Mononuclear cell (primary cell): ENCODE measurements around the gene FBLN7. TPM values are rescaled to one million over a fixed set of nuclear protein-coding genes. Genes with fewer than 3 reads are reported as not detected.
"Not testable (repeated sequence)": the region's sequence is repeated elsewhere in the genome, so short reads cannot be mapped to it uniquely, and the experiment has no call there.

Experiments
- H3K27me3 ChIP-seq: 2 replicates; pipeline ENCODE4 v1.6.0; 2011; ENCODE audit warnings: low read length, control low read depth; ENCODE audit not compliant: insufficient read depth
- H3K4me1 ChIP-seq: 2 replicates; pipeline ENCODE4 v1.5.1; 2011; ENCODE audit warnings: mild to moderate bottlenecking, low read length, control low read depth; ENCODE audit not compliant: insufficient read depth
- H3K4me3 ChIP-seq: 2 replicates; pipeline ENCODE4 v1.5.1; 2011; ENCODE audit warnings: mild to moderate bottlenecking, low read length, moderate library complexity
- H3K9me3 ChIP-seq: 2 replicates; pipeline ENCODE4 v1.5.1; 2011; ENCODE audit warnings: low read depth, mild to moderate bottlenecking, control low read depth, low read length
- total RNA-seq: library from RNA; depleted of rRNA; stranded (reverse); fragments of >200 nt; gene quantifications from one replicate; pipeline ENCODE4 v1.2.3, GENCODE V29; 2012

FBLN7 gene
- total RNA-seq, 1 donor, result 7.8 TPM

DNA sequence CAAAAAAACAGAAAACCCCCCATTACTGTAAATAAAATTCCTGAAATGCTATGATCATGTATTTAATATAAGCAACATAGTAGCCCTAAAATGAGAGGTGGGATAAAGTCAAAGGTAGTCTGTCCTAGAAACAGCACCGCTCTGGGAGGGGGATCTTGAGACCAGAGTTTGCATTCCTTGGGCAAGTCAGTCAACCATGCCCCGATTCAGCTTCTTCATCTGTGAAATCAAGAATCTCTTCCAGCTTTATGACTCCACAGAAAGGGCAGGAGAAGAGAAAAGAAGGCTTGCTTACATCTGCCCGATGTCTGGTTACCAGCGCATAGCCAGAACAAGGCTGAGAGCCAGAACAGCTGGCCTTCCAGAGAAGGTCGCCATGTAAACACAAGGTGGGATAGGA is 2.1 kb upstream of the FBLN7 start:
- peaks cover 22% of the 10 kb centered on the region for H3K27me3 ChIP-seq
- no peak overlapping the region for H3K4me3 ChIP-seq
- no peaks in the 10 kb centered on the region for H3K9me3 ChIP-seq
- peaks cover 5% of the 10 kb centered on the region for H3K4me1 ChIP-seq

DNA sequence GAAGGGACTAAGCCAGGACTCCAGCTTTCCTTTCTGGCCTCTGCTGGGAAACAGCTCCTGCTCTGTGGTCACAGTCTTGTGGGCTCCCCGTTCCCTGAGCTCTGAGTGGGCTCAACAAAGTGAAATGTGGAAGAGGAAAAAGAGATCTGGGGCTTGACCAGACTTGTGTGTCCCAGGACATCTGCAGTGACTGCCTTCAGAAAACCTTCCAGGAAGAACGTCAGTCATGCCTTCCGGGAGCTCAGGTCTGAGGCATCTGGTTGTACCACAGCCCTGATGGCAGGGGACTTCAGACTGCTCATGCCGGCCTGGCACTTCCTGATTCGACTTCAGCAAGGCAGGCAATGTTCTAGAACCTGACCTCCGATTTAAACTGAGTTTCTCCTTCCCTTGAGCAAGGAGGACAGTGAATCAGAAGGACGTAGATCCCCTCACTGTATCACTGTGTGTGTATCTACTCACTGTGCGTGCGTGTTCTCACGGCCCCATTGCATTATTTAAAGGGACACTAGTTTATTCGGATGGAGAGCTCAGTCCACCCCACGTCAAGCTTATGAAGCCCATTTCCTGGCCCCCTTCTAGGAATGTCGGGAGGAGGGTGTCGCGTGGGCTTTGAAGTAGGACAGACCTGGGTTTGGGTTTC is 548 bp upstream of the FBLN7 start:
- Histone ChIP-seq H3K27me3 (peaks cover 27% of the 10 kb centered on the region), H3K4me1 (peaks cover 5% of the 10 kb centered on the region), H3K4me3 (peak overlapping the region; percentile 28), H3K9me3 (no peaks in the 10 kb centered on the region)

DNA sequence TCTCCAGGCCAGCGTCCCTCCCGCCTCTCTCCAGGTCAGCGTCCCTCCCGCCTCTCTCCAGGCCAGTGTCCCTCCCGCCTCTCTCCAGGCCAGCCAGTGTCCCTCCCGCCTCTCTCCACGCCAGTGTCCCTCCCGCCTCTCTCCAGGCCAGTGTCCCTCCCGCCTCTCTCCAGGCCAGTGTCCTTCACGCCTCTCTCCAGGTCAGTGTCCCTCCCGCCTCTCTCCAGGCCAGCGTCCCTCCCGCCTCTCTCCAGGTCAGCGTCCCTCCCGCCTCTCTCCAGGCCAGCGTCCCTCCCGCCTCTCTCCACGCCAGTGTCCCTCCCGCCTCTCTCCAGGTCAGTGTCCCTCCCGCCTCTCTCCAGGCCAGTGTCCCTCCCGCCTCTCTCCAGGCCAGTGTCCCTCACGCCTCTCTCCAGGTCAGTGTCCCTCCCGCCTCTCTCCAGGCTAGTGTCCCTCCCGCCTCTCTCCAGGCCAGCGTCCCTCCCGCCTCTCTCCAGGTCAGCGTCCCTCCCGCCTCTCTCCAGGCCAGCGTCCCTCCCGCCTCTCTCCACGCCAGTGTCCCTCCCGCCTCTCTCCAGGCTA is 939 bp downstream of the FBLN7 start:
- peaks cover 27% of the 10 kb centered on the region for H3K27me3 ChIP-seq
- H3K4me1 ChIP-seq, H3K4me3 ChIP-seq, H3K9me3 ChIP-seq: not testable (repeated sequence)

DNA sequence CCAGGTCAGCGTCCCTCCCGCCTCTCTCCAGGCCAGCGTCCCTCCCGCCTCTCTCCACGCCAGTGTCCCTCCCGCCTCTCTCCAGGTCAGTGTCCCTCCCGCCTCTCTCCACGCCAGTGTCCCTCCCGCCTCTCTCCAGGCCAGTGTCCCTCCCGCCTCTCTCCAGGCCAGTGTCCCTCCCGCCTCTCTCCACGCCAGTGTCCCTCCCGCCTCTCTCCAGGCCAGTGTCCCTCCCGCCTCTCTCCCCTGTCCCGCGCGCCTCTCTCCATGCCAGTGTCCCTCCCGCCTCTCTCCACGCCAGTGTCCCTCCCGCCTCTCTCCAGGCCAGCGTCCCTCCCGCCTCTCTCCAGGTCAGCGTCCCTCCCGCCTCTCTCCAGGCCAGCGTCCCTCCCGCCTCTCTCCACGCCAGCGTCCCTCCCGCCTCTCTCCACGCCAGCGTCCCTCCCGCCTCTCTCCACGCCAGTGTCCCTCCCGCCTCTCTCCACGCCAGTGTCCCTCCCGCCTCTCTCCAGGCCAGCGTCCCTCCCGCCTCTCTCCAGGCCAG is 1.5 kb downstream of the FBLN7 start:
- H3K4me1 ChIP-seq, H3K9me3 ChIP-seq, H3K4me3 ChIP-seq: not testable (repeated sequence)
- H3K27me3 ChIP-seq, result peaks cover 27% of the 10 kb centered on the region

DNA sequence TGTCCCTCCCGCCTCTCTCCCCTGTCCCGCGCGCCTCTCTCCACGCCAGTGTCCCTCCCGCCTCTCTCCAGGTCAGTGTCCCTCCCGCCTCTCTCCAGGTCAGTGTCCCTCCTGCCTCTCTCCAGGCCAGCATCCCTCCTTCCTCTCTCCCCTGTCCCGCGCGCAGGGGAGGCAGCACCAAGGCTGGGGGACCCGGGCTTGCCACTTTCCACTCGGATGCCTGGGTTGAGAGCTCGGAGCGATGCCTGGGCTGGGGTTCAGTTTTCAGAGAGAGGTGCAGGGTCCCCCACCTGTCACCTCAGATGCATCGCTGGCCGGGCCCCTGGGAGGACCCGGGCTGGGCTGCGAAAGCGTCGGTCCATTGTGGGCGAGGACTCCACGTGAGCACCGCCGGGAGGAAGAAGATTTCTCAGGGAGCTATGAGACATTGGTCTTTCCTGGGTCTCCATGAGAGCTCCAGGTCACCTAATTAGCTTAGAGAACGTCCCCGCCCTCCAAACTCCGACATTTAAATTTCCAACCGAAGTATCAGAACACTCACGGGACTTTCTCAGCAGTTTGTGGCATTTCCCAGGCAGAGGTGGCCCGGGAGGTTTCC is 2.1 kb downstream of the FBLN7 start:
- Histone ChIP-seq H3K9me3 (no peaks in the 10 kb centered on the region), H3K4me1 (peaks cover 5% of the 10 kb centered on the region), H3K4me3 (no peak overlapping the region), H3K27me3 (peaks cover 27% of the 10 kb centered on the region)

DNA sequence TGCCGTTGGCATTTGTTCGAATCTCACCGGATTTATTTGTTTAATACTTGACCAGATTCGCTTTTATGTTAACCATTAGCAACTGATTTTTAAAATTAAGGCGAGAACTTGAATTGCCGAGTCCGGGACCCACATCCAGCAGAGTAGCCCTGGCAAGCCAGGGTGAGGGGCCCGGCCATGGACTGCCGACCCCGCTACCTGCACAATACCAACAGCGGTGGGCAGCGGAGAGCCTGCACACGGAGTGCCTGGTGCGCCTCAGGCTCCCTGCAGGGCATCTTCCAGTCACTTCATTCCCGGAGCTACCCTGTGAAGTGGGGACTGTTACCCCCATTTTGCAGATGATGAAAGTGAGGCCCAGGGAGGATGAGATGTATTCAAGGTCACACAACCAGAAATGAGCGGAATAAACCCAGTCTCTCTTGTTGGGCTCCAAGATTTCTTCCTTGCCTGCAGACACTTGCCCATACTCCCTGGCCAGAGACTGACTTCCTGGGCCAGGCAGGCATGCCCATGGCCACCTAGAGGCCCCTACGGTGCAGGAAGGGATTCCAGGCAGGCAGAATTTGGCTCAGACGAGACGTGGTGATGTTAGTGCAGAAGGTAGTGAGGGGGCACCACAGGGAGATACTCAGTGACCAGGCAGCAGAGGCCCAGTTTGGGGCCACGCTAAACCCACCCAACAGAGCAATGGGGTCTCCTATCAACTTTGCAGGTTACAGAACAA is 2.9 kb downstream of the FBLN7 start:
- no peak overlapping the region for H3K4me3 ChIP-seq
- peaks cover 27% of the 10 kb centered on the region for H3K27me3 ChIP-seq
- no peaks in the 10 kb centered on the region for H3K9me3 ChIP-seq
- peaks cover 5% of the 10 kb centered on the region for H3K4me1 ChIP-seq

DNA sequence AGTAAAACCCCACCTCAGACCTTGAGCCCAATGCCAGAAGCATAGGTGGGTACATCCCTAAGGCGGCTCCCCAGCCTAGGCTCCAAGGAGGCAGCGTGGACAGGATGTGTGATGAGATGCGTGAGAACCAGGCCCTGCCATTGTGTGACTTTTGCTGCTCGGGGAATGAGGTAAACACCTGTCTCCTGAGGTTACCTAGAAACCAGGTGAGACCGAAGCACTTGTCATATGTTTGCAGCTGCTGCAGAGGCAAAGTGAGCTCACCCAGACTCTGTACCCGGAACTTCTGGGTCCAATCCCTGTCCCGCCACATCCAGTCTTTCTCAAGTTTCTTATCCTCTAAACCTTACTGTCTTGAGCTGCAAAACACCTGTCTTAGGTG is 3.4 kb downstream of the FBLN7 start:
- H3K27me3 ChIP-seq, result peaks cover 27% of the 10 kb centered on the region
- peaks cover 5% of the 10 kb centered on the region for H3K4me1 ChIP-seq
- H3K9me3 ChIP-seq, result no peaks in the 10 kb centered on the region
- no peak overlapping the region for H3K4me3 ChIP-seq

DNA sequence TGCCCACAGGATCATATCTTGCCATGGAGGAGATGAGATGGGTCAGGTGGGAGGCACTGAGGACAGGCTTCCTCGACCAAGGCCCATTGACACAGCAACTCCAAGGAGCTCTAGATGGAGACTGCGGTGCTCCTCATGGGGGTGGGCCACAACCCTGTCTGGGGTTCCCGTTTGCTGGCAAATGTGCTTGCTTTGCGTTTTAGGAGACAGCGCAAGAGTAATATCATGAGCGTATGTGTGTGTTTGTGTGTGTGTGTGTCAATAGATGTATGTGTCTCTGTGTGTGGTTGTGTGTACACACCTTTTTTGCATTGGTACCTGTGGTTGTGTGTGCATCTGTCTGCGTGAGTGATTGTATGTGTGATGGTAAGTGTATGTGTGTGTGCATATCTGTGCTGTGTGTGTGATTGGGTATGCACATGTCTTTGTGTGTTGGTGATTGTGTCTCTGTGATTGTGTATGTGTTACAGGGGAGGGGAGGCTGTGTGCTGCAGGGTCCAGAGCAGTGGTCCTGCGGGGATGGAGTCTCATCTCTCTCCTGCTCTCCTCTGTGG is 4.4 kb downstream of the FBLN7 start:
- peaks cover 5% of the 10 kb centered on the region for H3K4me1 ChIP-seq
- H3K9me3 ChIP-seq, result no peaks in the 10 kb centered on the region
- H3K4me3 ChIP-seq, result no peak overlapping the region
- H3K27me3 ChIP-seq, result peaks cover 20% of the 10 kb centered on the region

DNA sequence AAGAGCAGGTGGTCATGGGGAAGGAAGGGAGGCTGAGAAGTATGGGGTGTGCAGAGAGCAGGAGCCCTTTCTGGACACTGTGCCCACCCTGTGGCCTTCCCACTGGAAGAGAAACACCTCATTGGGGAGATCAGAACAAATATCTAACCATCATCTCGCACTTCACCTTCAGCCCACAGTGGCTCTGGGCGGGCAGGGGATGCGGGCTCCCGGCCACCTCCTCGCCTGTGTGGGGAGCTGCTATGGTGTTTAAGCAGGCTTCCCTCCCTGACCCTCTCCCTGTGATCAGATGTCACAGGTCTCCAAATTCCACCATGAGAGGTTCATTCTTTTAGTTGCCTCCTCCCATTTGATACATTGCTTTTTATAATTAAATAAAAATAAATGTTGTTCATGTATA is 5.0 kb downstream of the FBLN7 start:
- Histone ChIP-seq H3K27me3 (peaks cover 16% of the 10 kb centered on the region), H3K4me3 (no peak overlapping the region), H3K9me3 (no peaks in the 10 kb centered on the region), H3K4me1 (no peaks in the 10 kb centered on the region)

DNA sequence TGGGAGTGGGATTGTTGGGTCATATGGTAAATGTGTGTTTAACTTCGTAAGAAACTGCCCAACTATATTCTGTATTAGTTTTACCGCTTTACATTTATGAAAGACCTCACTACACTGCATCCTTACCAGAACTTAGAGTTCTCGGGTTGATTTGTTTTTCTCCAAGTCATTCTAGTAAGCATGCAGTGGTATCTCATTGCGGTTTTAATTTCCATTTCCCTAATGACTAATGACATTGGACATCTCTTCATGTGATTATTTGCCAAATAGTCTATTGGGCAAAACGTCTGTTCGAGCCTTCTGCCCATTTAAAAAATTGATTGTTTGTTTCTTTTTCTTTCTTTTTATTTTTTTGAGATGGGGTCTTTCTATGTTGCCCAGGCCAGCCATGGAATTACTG is 6.8 kb downstream of the FBLN7 start:
- H3K9me3 ChIP-seq, result no peaks in the 10 kb centered on the region
- H3K27me3 ChIP-seq, result peaks cover 16% of the 10 kb centered on the region
- H3K4me1 ChIP-seq, result no peaks in the 10 kb centered on the region
- H3K4me3 ChIP-seq, result no peak overlapping the region

DNA sequence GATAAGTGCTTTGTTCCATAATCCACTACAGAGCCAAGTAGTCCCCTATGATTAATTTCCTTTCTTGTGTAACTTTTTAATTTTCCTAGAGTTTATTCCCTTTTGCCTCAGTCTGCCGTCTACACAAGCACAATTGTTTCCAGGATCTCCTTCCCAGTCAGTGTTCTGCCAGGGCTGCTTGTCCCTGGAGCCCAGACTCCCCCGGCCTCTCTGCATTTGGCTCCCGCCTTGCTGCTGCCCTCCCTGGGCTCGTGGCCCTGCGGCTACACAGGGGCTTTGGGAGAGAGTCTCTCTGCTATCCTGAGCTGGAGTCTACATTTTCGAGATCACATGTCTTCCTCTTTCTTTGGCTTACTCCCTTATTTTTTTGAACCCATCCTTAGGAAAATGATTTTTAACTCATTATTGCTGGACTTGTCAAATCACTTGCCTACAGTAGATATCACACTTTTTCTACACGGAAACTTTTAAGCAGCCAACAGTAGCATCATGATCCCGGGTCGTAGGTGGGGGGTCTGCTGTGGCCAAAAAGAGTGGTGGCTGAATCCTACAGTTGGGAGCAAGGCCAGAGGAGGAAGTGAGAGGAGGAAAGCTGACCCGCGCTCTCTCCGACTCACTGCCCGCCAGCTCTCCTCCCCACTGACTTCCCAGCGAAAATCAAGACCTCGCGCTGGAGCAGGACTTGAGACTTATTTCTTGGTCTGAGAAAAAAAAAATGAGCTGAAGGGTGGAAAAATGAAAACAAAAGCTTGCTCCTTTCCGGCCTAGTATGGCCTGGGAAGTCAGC is 9.4 kb downstream of the FBLN7 start:
- Histone ChIP-seq H3K4me1 (no peaks in the 10 kb centered on the region), H3K4me3 (no peak overlapping the region)

DNA sequence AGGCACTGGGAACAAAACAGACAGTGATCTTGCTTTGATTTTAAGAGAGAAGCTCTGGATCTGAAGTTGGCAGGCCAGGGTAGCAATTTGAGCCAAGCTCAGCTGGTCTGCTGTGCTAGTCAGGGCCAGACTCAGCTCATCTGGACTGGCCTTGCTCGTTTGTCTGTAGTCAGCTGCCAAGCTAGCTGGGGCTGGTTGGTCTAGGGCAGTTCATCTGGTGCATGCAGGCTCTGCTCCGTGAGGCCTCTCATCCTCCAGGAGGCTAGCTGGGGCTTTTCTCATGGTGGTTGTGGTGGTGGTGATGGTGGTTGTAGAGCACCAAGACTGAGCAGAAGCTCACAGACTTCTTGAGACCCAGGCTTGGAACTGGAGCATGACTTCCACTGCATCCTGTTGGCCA is 10.3 kb downstream of the FBLN7 start:
- Histone ChIP-seq H3K4me1 (no peaks in the 10 kb centered on the region), H3K4me3 (no peak overlapping the region), H3K27me3 (no peaks in the 10 kb centered on the region), H3K9me3 (no peaks in the 10 kb centered on the region)

More for the DNA sequence above, 9.4 kb downstream of the FBLN7 start:
- no peaks in the 10 kb centered on the region for H3K9me3 ChIP-seq
- H3K27me3 ChIP-seq, result no peaks in the 10 kb centered on the region

DNA sequence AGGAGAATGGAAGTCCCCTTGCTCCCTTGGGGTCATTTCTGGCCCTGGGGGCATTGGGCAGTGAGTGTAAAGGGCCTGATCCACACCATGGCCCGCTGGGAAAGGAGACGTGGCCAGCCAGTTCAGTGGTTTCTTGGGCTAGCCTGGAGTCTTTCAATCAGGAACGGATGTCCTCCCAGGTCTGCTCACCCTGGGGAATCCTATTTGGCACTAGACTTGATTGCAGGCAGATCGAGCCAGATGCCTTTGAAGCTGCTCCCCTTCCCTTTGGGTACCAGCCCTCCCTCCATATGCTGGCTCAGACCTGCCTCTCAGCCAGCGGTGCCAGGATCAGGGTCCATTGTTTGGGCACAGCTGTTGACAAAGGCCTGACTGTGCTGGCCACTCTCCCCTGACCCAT is 11.0 kb downstream of the FBLN7 start:
- Histone ChIP-seq H3K9me3 (no peaks in the 10 kb centered on the region), H3K4me3 (no peak overlapping the region), H3K4me1 (no peaks in the 10 kb centered on the region), H3K27me3 (no peaks in the 10 kb centered on the region)

DNA sequence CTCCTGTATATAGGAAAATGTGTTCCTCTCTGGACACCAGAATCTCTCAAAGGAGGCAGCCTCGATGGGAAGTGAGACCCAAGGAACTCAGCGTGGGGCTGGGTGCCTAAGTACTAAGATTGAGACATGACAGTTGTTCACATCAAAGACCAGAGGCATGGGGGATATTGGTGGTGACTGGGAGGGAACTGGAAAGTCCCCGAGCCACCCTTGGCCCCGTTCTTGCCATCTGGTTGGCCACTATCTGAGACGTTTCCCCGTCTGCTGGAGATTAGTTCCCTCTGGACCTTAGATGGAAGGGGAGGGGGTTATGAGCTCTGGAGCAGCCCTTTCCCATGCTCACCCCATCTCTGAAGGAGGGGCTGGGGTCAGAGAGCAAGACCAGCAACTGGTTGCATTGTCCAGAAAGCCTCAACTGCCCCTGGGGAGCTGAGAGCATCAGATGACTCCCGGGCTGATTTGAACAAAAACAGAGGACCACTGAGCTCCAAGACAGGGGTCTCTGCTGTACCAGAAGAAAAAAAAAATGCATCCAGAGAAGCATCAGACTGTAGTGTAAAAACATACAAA is 11.8 kb downstream of the FBLN7 start:
- Histone ChIP-seq H3K4me1 (peaks cover under 1% of the 10 kb centered on the region), H3K27me3 (no peaks in the 10 kb centered on the region), H3K9me3 (no peaks in the 10 kb centered on the region), H3K4me3 (no peak overlapping the region)
